WTC11 (cell line): ENCODE data around the gene SNRPD3.

Experiments
- ATF1 ChIP-seq: sonication (generic); formaldehyde crosslinking; IDR thresholded peaks from 2 replicates; pipeline ENCODE4 v1.8.1; 2023; ENCODE audit warnings: mild to moderate bottlenecking, moderate library complexity, missing genetic modification reagents
- ATF2 ChIP-seq: sonication (generic); formaldehyde crosslinking; IDR thresholded peaks from 2 replicates; pipeline ENCODE4 v1.8.1; 2022; ENCODE audit warnings: low read depth, missing genetic modification reagents, borderline replicate concordance
- CTCF ChIP-seq: fragments of 200-600 bp; IDR thresholded peaks from 2 replicates; pipeline ENCODE4 v1.8.0; 2022; ENCODE audit warnings: antibody characterized with exemption
- E2F4 ChIP-seq: sonication (generic); formaldehyde crosslinking; IDR thresholded peaks from 2 replicates; pipeline ENCODE4 v1.8.1; 2022; ENCODE audit warnings: low read depth, mild to moderate bottlenecking, moderate library complexity, missing genetic modification reagents, borderline replicate concordance
- JUN ChIP-seq: sonication (generic); formaldehyde crosslinking; IDR thresholded peaks from 2 replicates; pipeline ENCODE4 v1.8.0; 2023; ENCODE audit warnings: mild to moderate bottlenecking, missing genetic modification reagents
- SP1 ChIP-seq: sonication (generic); formaldehyde crosslinking; conservative IDR thresholded peaks from 2 replicates; pipeline ENCODE4 v1.8.1; 2022; ENCODE audit warnings: missing genetic modification reagents
- TCF7 ChIP-seq: sonication (generic); formaldehyde crosslinking; IDR thresholded peaks from 2 replicates; pipeline ENCODE4 v1.8.0; 2022; ENCODE audit warnings: mild to moderate bottlenecking, low read depth, missing genetic modification reagents, moderate library complexity
- TP53 ChIP-seq: sonication (generic); formaldehyde crosslinking; IDR thresholded peaks from 2 replicates; pipeline ENCODE4 v1.8.1; 2023; ENCODE audit warnings: mild to moderate bottlenecking, missing genetic modification reagents
- USF2 ChIP-seq: sonication (generic); formaldehyde crosslinking; IDR thresholded peaks from 2 replicates; pipeline ENCODE4 v1.8.1; 2023; ENCODE audit warnings: mild to moderate bottlenecking, missing genetic modification reagents, moderate library complexity
- ZNF281 ChIP-seq: sonication (generic); formaldehyde crosslinking; IDR thresholded peaks from 2 replicates; pipeline ENCODE4 v1.8.0; 2023; ENCODE audit warnings: mild to moderate bottlenecking, missing genetic modification reagents

GRCh38 chr22:24592058-24592850, 36.5 kb downstream of the SNRPD3 start:
- TF ChIP-seq CTCF (no peak), ATF2 (CRISPR knock-in tag) (no peak), SP1 (no peak), USF2 (CRISPR knock-in tag) (no peak), E2F4 (CRISPR knock-in tag) (no peak), TP53 (no peak), JUN (CRISPR knock-in tag) (no peak), ATF1 (no peak), TCF7 (no peak), ZNF281 (CRISPR knock-in tag) (no peak)
